Astrocyte of the spinal cord (primary cell): ENCODE results near the gene ERBIN.

Source experiments
- DNase-seq: peaks from one replicate; pipeline ENCODE4 v3.0.0; 2011; ENCODE audit warnings: low read depth, low spot score
- H3K4me3 ChIP-seq: 2 replicates; pipeline ENCODE4 v1.5.1; 2011; ENCODE audit warnings: low read depth, mild to moderate bottlenecking, low read length, moderate library complexity
- CTCF ChIP-seq: IDR thresholded peaks from 2 replicates; pipeline ENCODE4 v1.5.1; 2012; ENCODE audit warnings: low read depth, mild to moderate bottlenecking, low read length, inconsistent platforms
- in situ Hi-C: cut with HindIII; loops from 2 replicates; pipeline ENCODE4 v1.10.0; 2017; ENCODE audit warnings: low sequenced_read_pairs

ERBIN gene

GRCh38 chr5:65916066-65916465 lies 10.3 kb upstream of the ERBIN start:
- in situ Hi-C loops = no loop called here
- no peak for DNase-seq
- H3K4me3 ChIP-seq = no peak overlapping the region
- no peak for TF ChIP-seq CTCF

DNA sequence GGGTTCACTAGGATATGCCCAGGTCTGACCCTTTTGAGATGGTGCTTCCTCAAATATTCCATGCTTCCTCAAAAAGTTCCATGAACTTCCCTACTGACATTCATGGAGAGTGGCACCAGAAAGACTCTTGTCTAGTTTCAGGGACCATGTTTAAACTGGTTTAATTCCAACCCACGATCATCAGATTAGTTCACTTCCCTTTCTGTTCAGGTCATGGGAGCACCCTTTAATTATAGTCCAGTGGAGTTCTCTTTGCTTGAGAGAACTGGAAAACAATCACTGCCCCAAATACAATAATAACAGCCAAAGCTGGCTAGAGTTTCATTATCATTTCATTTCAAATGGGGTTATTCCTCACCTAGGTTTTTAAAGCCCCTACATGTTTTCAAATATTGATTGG lies 9.7 kb upstream of the ERBIN start:
- TF ChIP-seq CTCF = no peak
- DNase-seq = no peak
- H3K4me3 ChIP-seq = no peak overlapping the region
- in situ Hi-C loops = no loop called here

DNA sequence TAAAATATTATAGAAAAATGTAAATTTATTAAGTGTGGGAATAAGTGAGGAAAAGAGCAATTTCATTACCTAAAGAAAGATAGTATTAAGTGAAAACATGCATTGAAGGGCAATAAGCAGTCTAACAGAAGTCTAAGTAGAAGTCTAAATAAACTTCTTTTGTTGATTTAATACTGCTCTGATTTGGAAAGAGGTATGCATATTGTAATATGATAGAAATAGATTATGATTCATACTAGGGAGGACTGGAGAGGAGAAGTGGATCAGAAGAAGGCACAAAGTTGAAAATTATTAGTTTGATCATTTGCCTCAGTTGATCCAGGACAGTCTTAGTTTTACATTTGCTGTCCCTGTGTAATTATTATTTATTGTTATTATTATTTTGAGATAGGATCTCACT lies 6.6 kb upstream of the ERBIN start:
- TF ChIP-seq CTCF = no peak
- peak; percentile 22 for DNase-seq
- H3K4me3 ChIP-seq = no peak overlapping the region
- in situ Hi-C loops = no loop called here

DNA sequence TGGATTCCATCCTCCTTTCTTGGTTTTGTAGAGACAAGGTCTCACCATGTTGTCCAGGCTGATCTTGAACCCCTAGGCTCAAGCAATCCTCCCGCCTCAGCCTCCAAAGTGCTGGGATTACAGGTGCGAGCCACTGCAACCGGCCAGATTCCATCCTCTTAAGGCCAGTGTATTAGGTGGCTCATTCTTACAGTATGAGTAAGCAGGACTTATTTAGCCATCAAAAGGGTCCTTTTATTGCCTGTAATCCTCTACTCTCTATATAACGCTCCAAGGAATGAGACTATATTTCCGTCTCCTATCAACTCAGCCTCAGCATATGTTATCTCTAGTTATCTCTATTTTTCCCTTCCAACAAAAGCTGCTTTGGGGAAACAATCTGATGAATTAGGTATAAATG lies 3.0 kb upstream of the ERBIN start:
- TF ChIP-seq CTCF = no peak
- in situ Hi-C loops = no loop called here
- H3K4me3 ChIP-seq = no peak overlapping the region
- no peak for DNase-seq

GRCh38 chr5:65924366-65925043 lies 1.9 kb upstream of the ERBIN start:
- no peak for TF ChIP-seq CTCF
- peak overlapping the region; percentile 53 for H3K4me3 ChIP-seq
- peak; percentile 8 for DNase-seq
- in situ Hi-C loops = no loop called here

DNA sequence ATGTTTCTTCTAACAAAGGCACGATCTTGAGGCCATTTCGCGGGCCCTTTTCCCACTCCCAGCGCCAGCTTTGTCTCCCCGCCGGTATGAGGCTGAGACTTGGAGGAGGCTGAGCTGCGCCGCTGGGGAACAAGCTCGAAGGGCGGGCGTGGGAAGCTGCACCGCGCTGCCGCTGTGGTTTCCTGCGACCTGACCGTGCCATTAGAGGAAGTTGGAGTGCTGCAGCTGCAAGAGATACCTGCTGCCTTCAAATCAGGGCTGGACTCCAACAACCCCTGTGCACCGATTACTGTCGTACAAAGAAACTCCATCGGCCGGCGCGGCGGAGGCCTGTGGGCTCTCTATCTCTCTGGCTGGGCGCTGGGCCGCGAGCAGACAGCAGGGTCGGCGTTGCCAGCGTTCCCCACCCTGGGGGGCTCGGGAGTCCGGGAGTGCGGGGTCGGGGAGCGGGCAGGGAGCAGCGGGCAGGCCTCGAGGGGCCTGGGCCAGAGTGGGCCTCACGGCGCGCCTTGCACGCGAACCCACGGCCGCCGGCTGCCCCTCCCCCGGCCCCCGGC lies 1.3 kb upstream of the ERBIN start:
- H3K4me3 ChIP-seq = peak overlapping the region; percentile 53
- DNase-seq = peak; percentile 81
- in situ Hi-C loops = no loop called here
- TF ChIP-seq CTCF = no peak
